Ovary (tissue), 3 donors: Measurements from ENCODE around the gene RPTOR.

ENCODE experiments used
- CTCF ChIP-seq, 3 donors: fragments of 450-650 bp in 2 of 3; fragments of 200-600 bp in 1 of 3; IDR thresholded peaks; one replicate each; pipeline versions ENCODE4 v1.5.1 to v1.8.0; 2016 to 2022; ENCODE audit warnings: antibody characterized with exemption in 3 of 3, mild to moderate bottlenecking in 1 of 3
- EP300 ChIP-seq: sonication (generic); formaldehyde crosslinking; IDR thresholded peaks from one replicate; pipeline ENCODE4 v1.6.1; 2017; ENCODE audit warnings: antibody characterized with exemption
- POLR2A ChIP-seq: fragments of 450-650 bp; IDR thresholded peaks from one replicate; pipeline ENCODE4 v1.6.1; 2017; ENCODE audit warnings: antibody characterized with exemption, mild to moderate bottlenecking, moderate library complexity
- donor health status: DM: no; HTN: no; CAD: no.

- TF ChIP-seq CTCF (IDR thresholded peaks at IDR 0.05) (no peak), POLR2A (no peak), EP300 (no peak)
These were observed 130.9 kb downstream of the RPTOR start for GRCh38 chr17:80675438-80676095.
